Left lung (tissue), 10 donors: ENCODE measurements around the gene S100A2. TPM values are rescaled to one million over a fixed set of nuclear protein-coding genes. Genes with fewer than 3 reads are reported as not detected.

Experiments used
- ATAC-seq: fragments of 200-7000 bp; cut with Tn5 transposase; one replicate; pipeline ENCODE4 v1.9.1; 2020; ENCODE audit warnings: moderate library complexity
- DNase-seq, 4 donors: peaks; one replicate each; pipeline ENCODE4 v3.0.0-alpha.2; 2013 to 2020
- H3K27ac ChIP-seq, 2 donors: fragments of 200-600 bp; sonication (generic) in 1 of 2; one replicate each; pipeline versions ENCODE4 v1.5.0 to v1.8.0; 2020 to 2021
- H3K27me3 ChIP-seq, 2 donors: fragments of 200-600 bp; sonication (generic) in 1 of 2; one replicate each; pipeline versions ENCODE4 v1.5.0 to v1.8.0; 2020 to 2021
- H3K36me3 ChIP-seq, 2 donors: fragments of 200-600 bp; sonication (generic) in 1 of 2; one replicate each; pipeline versions ENCODE4 v1.5.0 to v1.8.0; 2020 to 2021
- H3K4me1 ChIP-seq, 2 donors: fragments of 200-600 bp; one replicate each; pipeline ENCODE4 v1.8.0; 2021
- H3K4me3 ChIP-seq, 2 donors: fragments of 200-600 bp; sonication (generic) in 1 of 2; one replicate each; pipeline versions ENCODE4 v1.5.0 to v1.8.0; 2020 to 2021; ENCODE audit warnings: mild to moderate bottlenecking in 1 of 2
- H3K9me3 ChIP-seq, 2 donors: fragments of 200-600 bp; sonication (generic) in 1 of 2; one replicate each; pipeline versions ENCODE4 v1.5.0 to v1.8.0; 2020 to 2021
- CTCF ChIP-seq, 2 donors: fragments of 200-600 bp; sonication (generic) in 1 of 2; IDR thresholded peaks; one replicate each; pipeline versions ENCODE4 v1.5.0 to v1.8.0; 2021; ENCODE audit warnings: antibody characterized with exemption in 2 of 2
- intact Hi-C, 2 donors: fragments of 100-400 bp; cut with DNase I; formaldehyde crosslinking; loops; one replicate each; pipeline versions ENCODE4 v1.11.2 to v1.14.2; 2022
- polyA plus RNA-seq, 6 donors: library from polyadenylated mRNA; unstranded; fragments of 120-200 nt; gene quantifications; one replicate each; pipeline ENCODE4 v1.2.1, GENCODE V29; 2013; ENCODE audit not compliant: insufficient read length in 6 of 6
- total RNA-seq, 2 donors: library from RNA; stranded (reverse); fragmentation: NEBNext Ultra II Directional; extraction: Animal tissue kit (Norgen Biotek cat#: 25700); gene quantifications; one replicate each; pipeline ENCODE4 v1.2.1, GENCODE V29; 2021
- donor health status: DM: no; HTN: yes; CAD: no.
- donor health status: DM: no; HTN: no; CAD: no.

The S100A2 gene
- total and polyA plus RNA-seq, 8 donors: 0.51 to 25.9 (median 1.0) TPM

- ATAC-seq: no peak
- no peaks in the 10 kb centered on the region for H3K9me3 ChIP-seq
- no peaks in the 10 kb centered on the region for H3K36me3 ChIP-seq
- no peak for DNase-seq
- TF ChIP-seq CTCF (IDR thresholded peaks at IDR 0.05): no peak
- no peak overlapping the region for H3K4me3 ChIP-seq
- H3K27me3 ChIP-seq: no peaks in the 10 kb centered on the region
- intact Hi-C loops: no loop called here
- peaks cover 30 to 59% of the 10 kb centered on the region in 2 donors for H3K4me1 ChIP-seq
- no peak overlapping the region for H3K27ac ChIP-seq
Observed at GRCh38 chr1:153570874-153571273, 5.2 kb upstream of the S100A2 start.

GRCh38 chr1:153569465-153569864 lies 3.8 kb upstream of the S100A2 start:
- ATAC-seq: no peak
- Histone ChIP-seq H3K27me3 (no peaks in the 10 kb centered on the region), H3K36me3 (no peaks in the 10 kb centered on the region), H3K4me3 (no peak overlapping the region), H3K9me3 (no peaks in the 10 kb centered on the region), H3K4me1 (peaks cover 37 to 73% of the 10 kb centered on the region in 2 donors), H3K27ac (no peak overlapping the region)
- intact Hi-C loops: loop anchor here (5.0 to 10.0 kb wide), 3 partner anchors 37 to 57 kb away; no protein-coding TSS in a partner anchor
- no peak for TF ChIP-seq CTCF (IDR thresholded peaks at IDR 0.05)
- no peak for DNase-seq

GRCh38 chr1:153568367-153569099 lies 2.9 kb upstream of the S100A2 start:
- peaks cover 37 to 77% of the 10 kb centered on the region in 2 donors for H3K4me1 ChIP-seq
- intact Hi-C loops: loop anchor here (5.0 to 10.0 kb wide), 3 partner anchors 36 to 56 kb away; no protein-coding TSS in a partner anchor

GRCh38 chr1:153567621-153568366 lies 2.1 kb upstream of the S100A2 start:
- no peak for ATAC-seq
- no peaks in the 10 kb centered on the region for H3K36me3 ChIP-seq
- no peak for DNase-seq
- peak overlapping the region; percentile 95 to 98 for H3K27ac ChIP-seq
- H3K4me3 ChIP-seq: peak overlapping the region in 1 of 2 donors; percentile 17
- H3K4me1 ChIP-seq: peaks cover 35 to 72% of the 10 kb centered on the region in 2 donors
- no peaks in the 10 kb centered on the region for H3K9me3 ChIP-seq
- no peak for TF ChIP-seq CTCF (IDR thresholded peaks at IDR 0.05)
- H3K27me3 ChIP-seq: no peaks in the 10 kb centered on the region
- intact Hi-C loops: loop anchor here (5.0 to 10.0 kb wide), 3 partner anchors 35 to 55 kb away; no protein-coding TSS in a partner anchor

More at GRCh38 chr1:153568367-153569099, 2.9 kb upstream of the S100A2 start:
- H3K9me3 ChIP-seq: no peaks in the 10 kb centered on the region
- no peaks in the 10 kb centered on the region for H3K27me3 ChIP-seq
- TF ChIP-seq CTCF (IDR thresholded peaks at IDR 0.05): peak; percentile 98
- H3K4me3 ChIP-seq: peak overlapping the region in 1 of 2 donors; percentile 17
- peak; percentile 76 to 96 (median 88) for DNase-seq
- H3K27ac ChIP-seq: peak overlapping the region; percentile 95 to 98
- peak; percentile 45 for ATAC-seq
- H3K36me3 ChIP-seq: no peaks in the 10 kb centered on the region
